Ovary (tissue), 9 donors: Measurements from ENCODE around the gene RNLS. TPM values are rescaled to one million over a fixed set of nuclear protein-coding genes. Genes with fewer than 3 reads are reported as not detected.

Experiments
- DNase-seq, 5 donors: peaks; one replicate each; pipeline ENCODE4 v3.0.0-alpha.2; 2019 to 2020
- H3K27ac ChIP-seq, 2 donors: fragments of 200-600 bp; one replicate each; pipeline versions ENCODE4 v1.5.1 to v1.8.0; 2019 to 2022
- H3K27me3 ChIP-seq: fragments of 200-600 bp; one replicate; pipeline ENCODE4 v1.8.0; 2022
- H3K36me3 ChIP-seq: fragments of 200-600 bp; sonication (generic); one replicate; pipeline ENCODE4 v1.5.1; 2019
- H3K4me1 ChIP-seq: one replicate; pipeline ENCODE4 v1.8.1; 2013; ENCODE audit warnings: mild to moderate bottlenecking, moderate library complexity; ENCODE audit not compliant: insufficient read depth
- H3K4me3 ChIP-seq: fragments of 200-600 bp; sonication (generic); one replicate; pipeline ENCODE4 v1.5.1; 2017
- H3K9me3 ChIP-seq, 2 donors: fragments of 200-600 bp in 1 of 2; sonication (generic) in 1 of 2; one replicate each; pipeline versions ENCODE4 v1.5.1 to v1.8.1; 2013 to 2019; ENCODE audit warnings: mild to moderate bottlenecking in 1 of 2, moderate library complexity in 1 of 2
- EP300 ChIP-seq: sonication (generic); formaldehyde crosslinking; IDR thresholded peaks from one replicate; pipeline ENCODE4 v1.6.1; 2017; ENCODE audit warnings: antibody characterized with exemption
- POLR2A ChIP-seq: fragments of 450-650 bp; IDR thresholded peaks from one replicate; pipeline ENCODE4 v1.6.1; 2017; ENCODE audit warnings: antibody characterized with exemption, mild to moderate bottlenecking, moderate library complexity
- WGBS, 3 donors: extraction: QIAGEN DNeasy Blood & Tissue Kit in 1 of 3; methylation state at CpG; one replicate each; pipeline versions ENCODE4 v1.1.5 to v1.1.7; 2013 to 2017; 5-methylcytosine and 5-hydroxymethylcytosine counted together
- intact Hi-C, 4 donors: fragments of 100-400 bp; cut with DNase I; formaldehyde crosslinking; loops; one replicate each; pipeline versions ENCODE4 v1.11.0 to v1.15.1; 2022 to 2023
- polyA plus RNA-seq, 2 donors: library from polyadenylated mRNA; stranded (reverse); fragments of 200-250 nt in 1 of 2; fragments of 350-450 nt in 1 of 2; fragmentation: Illumina TruSeq in 1 of 2; extraction: RNeasy Lipid Tissue Mini Kit (QIAGEN cat#74804) in 1 of 2; gene quantifications; one replicate each; pipeline ENCODE4 v1.2.3, GENCODE V29; 2013 to 2014
- total RNA-seq, 7 donors: library from RNA; depleted of rRNA in 2 of 7; stranded (reverse); fragments of >200 nt in 2 of 7; fragmentation: NEBNext Ultra II Directional in 3 of 7; extraction: Animal tissue kit (Norgen Biotek cat#: 25700) in 3 of 7; gene quantifications; one replicate each; pipeline versions ENCODE4 v1.1.0 to v1.2.4, GENCODE V29; 2016 to 2023
- TF ChIP-seq, protein P1 (sequence below), 3 donors: fragments of 450-650 bp in 2 of 3; fragments of 200-600 bp in 1 of 3; IDR thresholded peaks; one replicate each; pipeline versions ENCODE4 v1.5.1 to v1.8.0; 2016 to 2022; ENCODE audit warnings: antibody characterized with exemption in 3 of 3, mild to moderate bottlenecking in 1 of 3
- donor health status: DM: no; HTN: no; CAD: no; lungs with moderate emphysema.
- donor health status: DM: no; HTN: no; CAD: no.
- donor health status: Bipolar disorder and iron deficiency.
- donor health status: DM: yes; HTN: yes; CAD: no.
- donor health status: DM: no; HTN: no; CAD: no.
- donor health status: DM: yes; HTN: yes; CAD: no.

The RNLS gene
- total and polyA plus RNA-seq, 9 donors, result 7.5 to 21.9 (median 11.8) TPM

DNA sequence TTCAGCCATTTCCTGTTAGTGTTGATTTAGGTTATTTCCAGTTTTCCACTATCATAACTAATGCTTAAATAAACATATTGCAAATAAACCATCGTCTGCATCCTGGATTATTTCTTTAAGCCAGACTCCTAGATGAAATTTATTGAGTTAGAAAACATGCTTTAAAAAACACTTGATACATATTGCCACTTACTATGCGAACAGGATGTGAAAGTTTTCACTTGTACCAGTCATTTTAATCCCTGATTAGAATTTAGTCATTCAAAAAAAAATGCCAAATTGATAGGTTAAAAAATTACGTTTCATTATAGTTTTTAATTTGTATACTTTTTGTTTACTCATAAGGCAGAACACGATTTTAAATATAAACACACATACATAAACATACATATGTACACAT is 309.6 kb downstream of the RNLS start:
- Histone ChIP-seq H3K4me3 (no peak overlapping the region), H3K36me3 (no peaks in the 10 kb centered on the region), H3K9me3 (no peaks in the 10 kb centered on the region), H3K27ac (no peak overlapping the region), H3K4me1 (peaks cover 5% of the 10 kb centered on the region), H3K27me3 (no peaks in the 10 kb centered on the region)
- intact Hi-C loops, result no loop called here
- 58 to 68% (median 61%) methylated on average over 4 of the region's 4 CpGs for WGBS, 3 donors
- TF ChIP-seq, protein P1, sequence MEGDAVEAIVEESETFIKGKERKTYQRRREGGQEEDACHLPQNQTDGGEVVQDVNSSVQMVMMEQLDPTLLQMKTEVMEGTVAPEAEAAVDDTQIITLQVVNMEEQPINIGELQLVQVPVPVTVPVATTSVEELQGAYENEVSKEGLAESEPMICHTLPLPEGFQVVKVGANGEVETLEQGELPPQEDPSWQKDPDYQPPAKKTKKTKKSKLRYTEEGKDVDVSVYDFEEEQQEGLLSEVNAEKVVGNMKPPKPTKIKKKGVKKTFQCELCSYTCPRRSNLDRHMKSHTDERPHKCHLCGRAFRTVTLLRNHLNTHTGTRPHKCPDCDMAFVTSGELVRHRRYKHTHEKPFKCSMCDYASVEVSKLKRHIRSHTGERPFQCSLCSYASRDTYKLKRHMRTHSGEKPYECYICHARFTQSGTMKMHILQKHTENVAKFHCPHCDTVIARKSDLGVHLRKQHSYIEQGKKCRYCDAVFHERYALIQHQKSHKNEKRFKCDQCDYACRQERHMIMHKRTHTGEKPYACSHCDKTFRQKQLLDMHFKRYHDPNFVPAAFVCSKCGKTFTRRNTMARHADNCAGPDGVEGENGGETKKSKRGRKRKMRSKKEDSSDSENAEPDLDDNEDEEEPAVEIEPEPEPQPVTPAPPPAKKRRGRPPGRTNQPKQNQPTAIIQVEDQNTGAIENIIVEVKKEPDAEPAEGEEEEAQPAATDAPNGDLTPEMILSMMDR (IDR thresholded peaks at IDR 0.05), result no peak
- no peak for TF ChIP-seq POLR2A
- TF ChIP-seq EP300, result no peak
- DNase-seq, result no peak

DNA sequence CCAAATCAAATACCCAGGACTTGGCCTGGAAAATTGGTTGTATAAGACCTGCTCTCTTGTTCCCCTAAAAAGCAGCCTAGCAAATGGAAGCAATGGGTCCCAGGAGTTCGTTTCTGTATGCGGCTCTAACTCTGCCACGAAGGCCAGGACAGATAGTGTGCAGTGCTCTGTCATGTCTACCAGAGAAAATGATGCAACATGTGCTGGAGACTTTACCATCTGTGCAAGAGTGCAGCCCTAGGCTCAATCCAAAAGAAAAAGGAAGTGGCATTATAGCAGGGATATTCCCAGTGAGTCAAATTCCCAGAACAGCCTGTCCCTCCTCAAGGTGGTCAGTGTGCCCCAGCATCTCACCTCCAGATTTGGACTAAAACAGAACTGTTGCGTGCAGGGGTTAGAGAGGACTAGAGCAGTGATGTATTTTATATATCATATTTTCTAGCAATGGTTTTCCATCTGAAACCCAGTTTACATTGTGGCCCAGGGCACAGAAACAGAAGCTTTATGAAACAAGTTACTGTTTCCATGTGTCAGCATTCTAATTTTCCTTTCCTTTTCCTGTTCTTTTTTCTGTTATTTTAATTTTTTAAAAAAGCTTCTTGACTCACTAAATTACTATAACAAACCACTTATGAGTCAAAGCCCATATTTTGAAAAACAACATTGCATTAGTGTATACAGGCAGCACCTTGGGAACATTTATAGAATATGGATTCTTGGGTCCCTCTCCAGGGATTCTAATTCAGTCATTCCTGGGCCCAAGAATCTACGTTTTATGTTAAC is 311.2 kb downstream of the RNLS start:
- Histone ChIP-seq H3K9me3 (no peaks in the 10 kb centered on the region), H3K4me1 (peaks cover 5% of the 10 kb centered on the region), H3K27me3 (no peaks in the 10 kb centered on the region), H3K4me3 (no peak overlapping the region), H3K36me3 (no peaks in the 10 kb centered on the region), H3K27ac (no peak overlapping the region)
- intact Hi-C loops, result loop anchor here in 1 of 4 donors (2.0 kb wide), 1 partner anchor 15 kb away; no protein-coding TSS in a partner anchor
- TF ChIP-seq EP300 (no peak), POLR2A (no peak)
- TF ChIP-seq, protein P1 (IDR thresholded peaks at IDR 0.05), result no peak
- no peak for DNase-seq
- WGBS, 3 donors, result 72 to 93% (median 92%) methylated on average over 5 of the region's 5 CpGs

DNA sequence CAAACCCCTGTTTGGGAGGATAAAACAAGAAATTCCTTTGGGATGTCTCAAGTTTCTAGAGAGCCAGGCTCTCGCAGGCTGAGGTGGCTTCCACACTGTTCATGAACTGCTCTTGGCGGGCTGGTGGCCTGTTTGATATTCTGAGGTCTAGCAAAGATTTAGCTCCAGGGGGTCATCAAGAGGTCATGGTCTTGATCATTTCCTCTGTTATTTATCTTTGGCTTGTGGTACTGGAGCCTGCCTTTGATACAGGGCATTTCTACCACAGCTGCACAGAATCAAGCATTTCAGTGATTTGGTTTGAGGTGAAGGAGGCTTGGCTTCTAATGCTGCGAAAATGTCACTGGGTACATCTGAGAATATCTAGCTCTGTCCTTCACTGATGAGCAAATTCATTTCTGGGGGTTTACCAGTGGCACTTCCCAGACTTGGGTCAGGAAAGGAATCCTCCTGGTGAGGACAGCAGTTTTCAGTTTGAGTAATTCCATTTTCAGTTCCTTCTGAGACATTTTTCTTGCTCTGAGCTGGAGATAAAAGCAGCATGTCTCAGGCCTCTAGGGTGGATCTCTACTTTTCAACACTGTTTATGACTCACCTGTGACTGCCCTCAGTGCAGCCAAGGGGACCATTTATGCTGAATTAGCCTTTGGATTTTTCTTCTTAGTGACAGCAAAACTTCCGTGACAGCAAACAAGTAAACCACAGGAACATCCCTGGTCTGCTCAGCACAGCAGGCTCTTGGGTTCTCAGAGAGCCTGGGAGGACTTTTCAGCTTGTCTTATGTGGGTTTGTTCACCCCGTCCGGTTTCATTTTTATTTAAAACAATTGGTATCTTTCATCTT is 312.0 kb downstream of the RNLS start:
- TF ChIP-seq POLR2A (no peak), EP300 (no peak)
- TF ChIP-seq, protein P1 (IDR thresholded peaks at IDR 0.05), result no peak

DNA sequence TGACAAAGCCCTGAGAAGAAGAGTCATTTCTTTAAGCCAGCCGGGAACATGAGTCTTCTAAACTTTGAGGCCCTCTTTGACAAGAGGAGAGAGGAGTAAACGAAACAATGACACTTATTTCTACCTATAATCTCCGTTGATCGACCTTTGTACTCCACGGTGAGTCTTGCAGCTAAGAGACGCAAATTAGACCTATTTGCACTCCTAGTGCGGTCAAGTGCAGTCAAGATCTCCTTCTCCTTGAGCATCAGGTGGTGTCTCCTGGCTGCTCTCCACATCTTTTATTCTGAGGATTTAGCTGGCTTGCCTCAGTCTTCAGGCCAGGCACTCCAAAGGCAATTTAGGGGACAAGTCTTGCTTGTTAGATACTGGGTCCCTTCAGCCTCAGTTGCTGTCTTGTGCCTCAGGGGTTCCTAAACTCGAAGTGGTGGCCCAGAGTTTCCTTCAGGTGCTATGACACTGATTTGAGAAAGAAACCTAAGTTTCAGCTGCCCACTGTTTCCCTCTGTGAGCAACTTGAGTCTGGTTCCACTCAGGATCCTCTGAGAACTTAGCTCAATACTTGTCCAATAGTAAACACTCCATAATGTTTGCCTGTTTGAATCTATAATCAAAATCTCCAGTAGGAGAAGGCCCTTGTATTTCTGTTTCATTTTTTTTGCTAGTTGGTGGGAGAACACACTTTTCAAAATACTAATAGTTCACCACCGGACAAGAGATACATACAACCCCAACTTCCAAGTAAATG is 312.9 kb downstream of the RNLS start:
- Histone ChIP-seq H3K9me3 (no peaks in the 10 kb centered on the region), H3K4me3 (no peak overlapping the region), H3K4me1 (peaks cover 6% of the 10 kb centered on the region), H3K27ac (no peak overlapping the region), H3K36me3 (no peaks in the 10 kb centered on the region), H3K27me3 (no peaks in the 10 kb centered on the region)
- TF ChIP-seq EP300, result no peak
- WGBS, 3 donors, result 92 to 95% (median 93%) methylated on average over 9 of the region's 9 CpGs
- DNase-seq, result no peak
- intact Hi-C loops, result loop anchor here in 1 of 4 donors (2.0 kb wide), 1 partner anchor 13 kb away; no protein-coding TSS in a partner anchor

More for the DNA sequence above, 312.0 kb downstream of the RNLS start:
- Histone ChIP-seq H3K27ac (no peak overlapping the region), H3K36me3 (no peaks in the 10 kb centered on the region), H3K4me3 (no peak overlapping the region), H3K27me3 (no peaks in the 10 kb centered on the region), H3K4me1 (peaks cover 5% of the 10 kb centered on the region), H3K9me3 (no peaks in the 10 kb centered on the region)
- DNase-seq, result peak in 1 of 5 donors; percentile 15
- 66 to 71% (median 70%) methylated on average over 6 of the region's 6 CpGs for WGBS, 3 donors
- intact Hi-C loops, result loop anchor here in 1 of 4 donors (2.0 kb wide), 1 partner anchor 14 kb away; no protein-coding TSS in a partner anchor
